ENCODE measurements around the gene CASP10.
A peak's percentile ranks its signal among the peaks of the same experiment; 100 is the strongest.
"Not testable (repeated sequence)": the region's sequence is repeated elsewhere in the genome, so short reads cannot be mapped to it uniquely, and the experiment has no call there.

Gene CASP10

GRCh38 chr2:201182650-201183364 lies at the start of gene CASP10:
Gene CASP10, plus strand, starts transcription at chr2:201183141. Its CDS starts 2,637 bp downstream, at chr2:201185778.
- TF ChIP-seq CTCF (conservative IDR thresholded peaks at IDR 0.05; ENCODE audit: control insufficient read depth, insufficient read depth, low read depth, low read length): peak; percentile 42
- DNase-seq (ENCODE audit: low read depth): peak; percentile 73
- H3K4me3 ChIP-seq (ENCODE audit: control insufficient read depth, low read depth, low read length): peak within 1 kb of the TSS; percentile 49

GRCh38 chr2:201135386-201135785 lies 47.6 kb upstream of the CASP10 start:
- DNase-seq (ENCODE audit: low read depth): peak; percentile 39
- no peak for TF ChIP-seq CTCF (conservative IDR thresholded peaks at IDR 0.05; ENCODE audit: control insufficient read depth, insufficient read depth, low read depth, low read length)
- H3K4me3 ChIP-seq (ENCODE audit: control insufficient read depth, low read depth, low read length): no peak overlapping the region

- no peak for DNase-seq (ENCODE audit: low read depth)
- no peak for TF ChIP-seq CTCF (conservative IDR thresholded peaks at IDR 0.05; ENCODE audit: control insufficient read depth, insufficient read depth, low read depth, low read length)
- no peak overlapping the region for H3K4me3 ChIP-seq (ENCODE audit: control insufficient read depth, low read depth, low read length)
Observed at GRCh38 chr2:201136889-201137321, 46.0 kb upstream of the CASP10 start.

GRCh38 chr2:201137505-201138400 lies 45.2 kb upstream of the CASP10 start:
- DNase-seq (ENCODE audit: low read depth): no peak
- no peak overlapping the region for H3K4me3 ChIP-seq (ENCODE audit: control insufficient read depth, low read depth, low read length)
- TF ChIP-seq CTCF (conservative IDR thresholded peaks at IDR 0.05; ENCODE audit: control insufficient read depth, insufficient read depth, low read depth, low read length): no peak

- no peak for DNase-seq (ENCODE audit: low read depth)
- no peak for TF ChIP-seq CTCF (conservative IDR thresholded peaks at IDR 0.05; ENCODE audit: control insufficient read depth, insufficient read depth, low read depth, low read length)
- H3K4me3 ChIP-seq (ENCODE audit: control insufficient read depth, low read depth, low read length): no peak overlapping the region
Observed at GRCh38 chr2:201138401-201138970, 44.5 kb upstream of the CASP10 start.

- H3K4me3 ChIP-seq (ENCODE audit: control insufficient read depth, low read depth, low read length); DNase-seq (ENCODE audit: low read depth): not testable (repeated sequence)
Observed at GRCh38 chr2:201138986-201139781, 43.8 kb upstream of the CASP10 start.

Data from fibroblast of mammary gland (primary cell).